GM23338 (cell line): ENCODE data around the gene EFNA4. TPM values are rescaled to one million over a fixed set of nuclear protein-coding genes. Genes with fewer than 3 reads are reported as not detected.

Source experiments
- ATAC-seq: fragments of 200-7000 bp; cut with Tn5 transposase; 3 replicates; pipeline ENCODE4 v1.9.1; 2020
- DNase-seq: peaks from one replicate; pipeline ENCODE4 v3.0.0-alpha.2; 2015; ENCODE audit warnings: low spot score
- H2AFZ ChIP-seq: fragments of 200-600 bp; sonication (generic); 2 replicates; pipeline ENCODE4 v1.8.0; 2016; ENCODE audit warnings: antibody characterized with exemption, mild to moderate bottlenecking, moderate library complexity
- H3F3A ChIP-seq: fragments of 200-600 bp; sonication (generic); replicated peaks from 2 replicates; pipeline ENCODE4 v1.8.0; 2017; ENCODE audit warnings: antibody characterized with exemption, mixed run types, low read depth
- H3K27ac ChIP-seq: fragments of 200-600 bp; sonication (generic); 2 replicates; pipeline ENCODE4 v1.6.1; 2016; ENCODE audit warnings: low read depth
- H3K27me3 ChIP-seq: fragments of 200-600 bp; sonication (generic); 2 replicates; pipeline ENCODE4 v1.8.0; 2016; ENCODE audit warnings: mild to moderate bottlenecking, mixed run types, moderate library complexity; ENCODE audit not compliant: insufficient read depth
- H3K36me3 ChIP-seq: fragments of 200-600 bp; sonication (generic); 2 replicates; pipeline ENCODE4 v1.8.0; 2016; ENCODE audit warnings: mild to moderate bottlenecking; ENCODE audit not compliant: insufficient read depth
- H3K4me1 ChIP-seq: fragments of 200-600 bp; sonication (generic); 2 replicates; pipeline ENCODE4 v1.8.0; 2016; ENCODE audit warnings: mild to moderate bottlenecking, moderate library complexity; ENCODE audit not compliant: insufficient read depth
- H3K4me2 ChIP-seq: fragments of 200-600 bp; sonication (generic); 2 replicates; pipeline ENCODE4 v1.7.1; 2017; ENCODE audit warnings: mixed run types
- H3K4me3 ChIP-seq: fragments of 200-600 bp; sonication (generic); 2 replicates; pipeline ENCODE4 v1.6.1; 2016; ENCODE audit warnings: mixed run types
- H3K79me2 ChIP-seq: fragments of 200-600 bp; sonication (generic); replicated peaks from 2 replicates; pipeline ENCODE4 v1.8.0; 2017; ENCODE audit warnings: mild to moderate bottlenecking; ENCODE audit not compliant: insufficient read depth
- H3K9me2 ChIP-seq: fragments of 200-600 bp; sonication (generic); 2 replicates; pipeline ENCODE4 v1.8.0; 2017; ENCODE audit not compliant: insufficient read depth
- H4K20me1 ChIP-seq: fragments of 200-600 bp; sonication (generic); replicated peaks from 2 replicates; pipeline ENCODE4 v1.8.0; 2017; ENCODE audit warnings: mild to moderate bottlenecking; ENCODE audit not compliant: insufficient read depth
- H3K27ac Mint-ChIP-seq: 2 replicates; pipeline ENCODE4 v1.8.0; 2020; ENCODE audit warnings: inconsistent platforms, mild to moderate bottlenecking, moderate library complexity, mixed read lengths
- H3K27me3 Mint-ChIP-seq: 3 replicates; pipeline ENCODE4 v1.8.0; 2022; ENCODE audit warnings: low read depth, mild to moderate bottlenecking, moderate library complexity, mixed read lengths, inconsistent platforms; ENCODE audit not compliant: insufficient read depth, poor library complexity
- H3K36me3 Mint-ChIP-seq: 3 replicates; pipeline ENCODE4 v1.8.0; 2021; ENCODE audit warnings: low read depth, mild to moderate bottlenecking, inconsistent platforms, moderate library complexity, mixed read lengths
- H3K4me1 Mint-ChIP-seq: 3 replicates; pipeline ENCODE4 v1.8.0; 2020; ENCODE audit warnings: mild to moderate bottlenecking, inconsistent platforms, mixed read lengths
- H3K4me3 Mint-ChIP-seq: 3 replicates; pipeline ENCODE4 v1.8.0; 2021; ENCODE audit warnings: moderate library complexity, mild to moderate bottlenecking, inconsistent platforms, mixed read lengths
- H3K9me3 Mint-ChIP-seq: 3 replicates; pipeline ENCODE4 v1.8.0; 2020; ENCODE audit warnings: moderate library complexity, mild to moderate bottlenecking, inconsistent platforms, mixed read lengths
- CREB1 ChIP-seq: fragments of 250-450 bp; sonication (Bioruptor Pico); IDR thresholded peaks from 2 replicates; pipeline ENCODE4 v1.5.0; 2020; ENCODE audit warnings: low read depth, mild to moderate bottlenecking, moderate library complexity
- EZH2phosphoT487 ChIP-seq: fragments of 200-600 bp; sonication (generic); IDR thresholded peaks from one replicate; pipeline ENCODE4 v1.8.1; 2018; ENCODE audit warnings: antibody characterized with exemption; ENCODE audit not compliant: unreplicated experiment
- JUNB ChIP-seq: IDR thresholded peaks from one replicate; pipeline ENCODE4 v1.6.1; 2016; ENCODE audit warnings: antibody characterized with exemption; ENCODE audit not compliant: unreplicated experiment
- NANOG ChIP-seq: IDR thresholded peaks from 2 replicates; pipeline ENCODE4 v1.6.1; 2016; ENCODE audit warnings: antibody characterized with exemption, borderline replicate concordance
- POLR2AphosphoS5 ChIP-seq: IDR thresholded peaks from 2 replicates; pipeline ENCODE4 v1.6.1; 2016; ENCODE audit warnings: antibody characterized with exemption, low read depth
- polyA plus RNA-seq: library from polyadenylated mRNA; unstranded; fragments of >200 nt; fragmentation: Nextera tagmentation; extraction: Ambion mirVana; gene quantifications from 2 replicates; pipeline ENCODE4 v1.2.1, GENCODE V29; 2016
- total RNA-seq: library from RNA; depleted of rRNA; stranded (reverse); fragments of >200 nt; shearing (Covaris generic); gene quantifications from 2 replicates; pipeline ENCODE4 v1.2.3, GENCODE V29; 2014
- TF ChIP-seq, protein P1 (sequence below), 2 experiments: fragments of 200-600 bp in 1 of 2; sonication (generic) in 1 of 2; conservative IDR thresholded peaks; 2 replicates each; pipeline versions ENCODE4 v1.5.1 to v1.6.1; 2016 to 2017; ENCODE audit warnings: antibody characterized with exemption in 2 of 2, low read depth in 2 of 2, mild to moderate bottlenecking in 2 of 2, moderate library complexity in 1 of 2

EFNA4 gene
- total and polyA plus RNA-seq, 2 experiments from 2014 or later, result 11.1 to 22.9 TPM

DNA sequence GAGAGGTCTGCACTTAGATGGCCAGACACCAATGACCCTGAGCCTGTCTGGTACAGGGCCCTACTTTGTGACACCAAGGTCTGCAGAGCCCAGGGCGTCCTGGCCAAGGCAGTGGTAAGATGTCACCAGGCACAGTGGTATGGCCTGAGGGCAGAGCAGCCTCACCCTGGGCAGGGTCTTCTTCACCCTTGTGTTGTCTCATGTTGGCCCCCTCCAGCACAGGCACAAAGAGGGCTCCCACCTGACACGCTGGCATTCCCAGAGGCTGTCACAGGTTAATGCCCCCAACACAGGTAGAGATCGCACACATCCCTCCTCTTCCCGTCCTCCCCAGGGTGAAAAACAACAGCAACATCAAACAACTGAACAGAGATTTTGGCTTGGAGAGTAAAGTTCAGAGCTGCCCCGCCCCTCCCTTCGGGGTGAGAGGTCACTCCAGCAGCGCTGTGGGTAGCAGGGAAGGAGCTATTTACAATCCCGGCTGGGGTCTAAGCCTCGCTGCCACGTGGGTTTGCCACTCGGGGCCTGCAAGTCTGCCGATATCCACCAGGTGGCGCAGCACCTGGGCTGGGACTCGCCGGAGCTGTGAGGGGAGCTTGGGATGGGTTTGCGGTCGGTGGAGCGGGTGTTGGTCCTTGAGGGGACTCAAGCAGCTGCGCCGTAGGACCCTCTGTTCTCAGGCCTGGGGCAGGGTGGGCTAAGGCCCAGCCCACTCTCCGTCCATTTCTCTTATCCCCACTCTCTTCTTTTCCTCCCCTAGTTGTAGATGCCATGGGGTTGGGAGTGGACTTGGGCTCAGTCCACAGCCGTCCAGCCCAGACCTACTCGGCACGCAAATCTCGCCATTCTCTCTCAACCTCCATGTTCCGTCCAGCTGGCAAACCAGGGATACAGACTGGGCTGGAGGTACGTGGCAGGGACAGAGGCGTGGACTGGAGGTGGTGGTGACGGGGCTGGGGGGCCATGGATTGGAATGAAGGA lies 27.8 kb downstream of the EFNA4 start:
- 0 out of 2 replicates have a peak overlapping the region, but pooled peaks have one; percentile 7 for H3K4me3 ChIP-seq
- H3K27ac Mint-ChIP-seq, result no peak overlapping the region
- peak overlapping the region; percentile 97 for H2AFZ ChIP-seq
- peaks cover 31% of the 10 kb centered on the region for H3K4me1 Mint-ChIP-seq
- peak overlapping the region; percentile 21; the same call in 2 of the 3 replicates for H3K4me3 Mint-ChIP-seq
- H3F3A ChIP-seq, result 0 out of 2 replicates have a peak, but pooled peaks cover 9% of the 10 kb centered on the region
- H3K36me3 ChIP-seq, result no peaks in the 10 kb centered on the region
- peak; percentile 78 for ATAC-seq
- TF ChIP-seq POLR2AphosphoS5 (no peak), EZH2phosphoT487 (no peak), JUNB (no peak), CREB1 (CRISPR knock-in tag) (0 out of 2 replicates have a peak, but pooled peaks have one; percentile 3), NANOG (no peak)
- TF ChIP-seq, protein P1, sequence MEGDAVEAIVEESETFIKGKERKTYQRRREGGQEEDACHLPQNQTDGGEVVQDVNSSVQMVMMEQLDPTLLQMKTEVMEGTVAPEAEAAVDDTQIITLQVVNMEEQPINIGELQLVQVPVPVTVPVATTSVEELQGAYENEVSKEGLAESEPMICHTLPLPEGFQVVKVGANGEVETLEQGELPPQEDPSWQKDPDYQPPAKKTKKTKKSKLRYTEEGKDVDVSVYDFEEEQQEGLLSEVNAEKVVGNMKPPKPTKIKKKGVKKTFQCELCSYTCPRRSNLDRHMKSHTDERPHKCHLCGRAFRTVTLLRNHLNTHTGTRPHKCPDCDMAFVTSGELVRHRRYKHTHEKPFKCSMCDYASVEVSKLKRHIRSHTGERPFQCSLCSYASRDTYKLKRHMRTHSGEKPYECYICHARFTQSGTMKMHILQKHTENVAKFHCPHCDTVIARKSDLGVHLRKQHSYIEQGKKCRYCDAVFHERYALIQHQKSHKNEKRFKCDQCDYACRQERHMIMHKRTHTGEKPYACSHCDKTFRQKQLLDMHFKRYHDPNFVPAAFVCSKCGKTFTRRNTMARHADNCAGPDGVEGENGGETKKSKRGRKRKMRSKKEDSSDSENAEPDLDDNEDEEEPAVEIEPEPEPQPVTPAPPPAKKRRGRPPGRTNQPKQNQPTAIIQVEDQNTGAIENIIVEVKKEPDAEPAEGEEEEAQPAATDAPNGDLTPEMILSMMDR (conservative IDR thresholded peaks at IDR 0.05; ENCODE audit: low read depth in 2 of 2), result peak; percentile 98
- no peaks in the 10 kb centered on the region for H3K9me3 Mint-ChIP-seq
- H3K4me1 ChIP-seq, result peaks cover 7% of the 10 kb centered on the region; the same call in 1 of the 2 replicates
- no peaks in the 10 kb centered on the region for H3K79me2 ChIP-seq
- H3K4me2 ChIP-seq, result peak overlapping the region; percentile 61; the same call in 1 of the 2 replicates
- no peaks in the 10 kb centered on the region; the same call in 2 of the 3 replicates for H3K36me3 Mint-ChIP-seq
- H3K27ac ChIP-seq, result no peak overlapping the region
- H3K9me2 ChIP-seq, result no peaks in the 10 kb centered on the region
- peak; percentile 94 for DNase-seq
- H4K20me1 ChIP-seq, result no peaks in the 10 kb centered on the region
- H3K27me3 ChIP-seq, result peaks cover 10% of the 10 kb centered on the region; the same call in 1 of the 2 replicates
- H3K27me3 Mint-ChIP-seq, result peaks cover 27% of the 10 kb centered on the region

DNA sequence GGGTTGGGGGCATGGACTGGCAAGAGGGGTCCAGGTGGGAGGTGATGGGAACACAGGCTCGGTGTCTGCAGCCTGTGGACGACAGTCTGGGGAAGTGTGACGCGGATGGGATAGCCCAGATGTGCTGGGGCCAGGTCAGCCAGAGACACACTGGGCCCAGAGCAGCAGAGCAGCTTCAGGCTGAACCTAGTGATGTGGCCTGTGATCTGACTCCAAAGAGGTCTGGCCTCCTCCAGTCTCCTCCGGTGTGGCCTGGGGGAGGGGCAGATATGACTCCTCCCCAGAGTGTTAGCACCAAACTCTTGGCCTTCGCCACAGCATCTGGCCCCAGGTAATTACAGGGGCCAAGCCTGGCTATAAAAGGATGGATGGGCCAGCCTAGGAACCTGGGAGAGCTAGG lies 28.6 kb downstream of the EFNA4 start:
- H3K27ac ChIP-seq, result no peak overlapping the region
- no peaks in the 10 kb centered on the region for H3K9me2 ChIP-seq
- H3F3A ChIP-seq, result 0 out of 2 replicates have a peak, but pooled peaks cover 9% of the 10 kb centered on the region
- peaks cover 7% of the 10 kb centered on the region; the same call in 1 of the 2 replicates for H3K4me1 ChIP-seq
- H3K9me3 Mint-ChIP-seq, result no peaks in the 10 kb centered on the region
- DNase-seq (no peak), ATAC-seq (no peak)
- peaks cover 25% of the 10 kb centered on the region for H3K27me3 Mint-ChIP-seq
- H3K4me3 ChIP-seq, result no peak overlapping the region
- no peak overlapping the region for H3K4me3 Mint-ChIP-seq
- H3K4me1 Mint-ChIP-seq, result peaks cover 27% of the 10 kb centered on the region
- H3K36me3 Mint-ChIP-seq, result no peaks in the 10 kb centered on the region; the same call in 2 of the 3 replicates
- H3K79me2 ChIP-seq, result no peaks in the 10 kb centered on the region
- H3K27ac Mint-ChIP-seq, result no peak overlapping the region
- H3K4me2 ChIP-seq, result no peak overlapping the region
- TF ChIP-seq JUNB, result no peak
- peaks cover 10% of the 10 kb centered on the region; the same call in 1 of the 2 replicates for H3K27me3 ChIP-seq
- H4K20me1 ChIP-seq, result no peaks in the 10 kb centered on the region
- H3K36me3 ChIP-seq, result no peaks in the 10 kb centered on the region
- H2AFZ ChIP-seq, result no peak overlapping the region
